ENCODE results near the gene BIRC6.

Gene BIRC6

DNA sequence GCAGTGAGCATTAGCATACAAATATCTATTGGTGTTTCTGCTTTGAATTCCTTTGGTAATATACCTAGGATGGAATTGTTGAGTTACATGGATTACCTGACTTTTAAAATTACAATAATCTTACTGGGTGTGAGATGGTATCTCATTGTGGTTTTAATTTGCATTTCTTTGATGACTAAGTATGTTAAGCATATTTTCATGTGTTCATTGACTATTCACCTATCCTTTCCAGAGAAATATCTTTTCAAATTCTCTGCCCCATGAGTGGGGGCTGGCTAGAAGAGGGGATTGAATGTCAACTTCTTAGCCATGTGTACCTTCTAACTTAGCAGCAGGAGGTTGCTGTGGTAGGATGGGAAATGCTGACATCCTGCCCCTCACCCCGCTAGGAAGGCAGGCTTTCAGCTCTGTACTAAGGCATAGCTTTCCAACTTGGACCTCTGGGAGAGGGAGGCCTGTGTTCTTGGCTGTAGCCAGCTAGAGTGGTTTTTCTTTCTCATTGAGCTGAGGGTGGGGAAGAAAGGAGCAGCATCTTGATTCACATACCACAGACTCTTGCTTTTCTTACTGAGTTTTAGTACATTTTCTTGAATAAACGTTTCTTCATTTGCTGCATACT is 207.7 kb downstream of the BIRC6 start:
- Histone ChIP-seq H3K4me3 (ENCODE audit: insufficient read depth, low read depth, low read length) (no peak overlapping the region), H3K27me3 (ENCODE audit: control insufficient read depth, insufficient read depth, low read length, poor library complexity, severe bottlenecking) (no peaks in the 10 kb centered on the region), H3K9me3 (ENCODE audit: control insufficient read depth, low read length) (no peaks in the 10 kb centered on the region), H3K27ac (ENCODE audit: insufficient read depth, low read depth, low read length, poor library complexity, severe bottlenecking) (no peak overlapping the region), H3K4me1 (ENCODE audit: control insufficient read depth, insufficient read depth, low read length) (no peaks in the 10 kb centered on the region), H3K36me3 (ENCODE audit: control insufficient read depth, insufficient read depth, low read length) (peaks cover 6% of the 10 kb centered on the region)
- WGBS, 2 experiments = 62 to 64% methylated on average over 1 to 2 of the region's 2 CpGs

DNA sequence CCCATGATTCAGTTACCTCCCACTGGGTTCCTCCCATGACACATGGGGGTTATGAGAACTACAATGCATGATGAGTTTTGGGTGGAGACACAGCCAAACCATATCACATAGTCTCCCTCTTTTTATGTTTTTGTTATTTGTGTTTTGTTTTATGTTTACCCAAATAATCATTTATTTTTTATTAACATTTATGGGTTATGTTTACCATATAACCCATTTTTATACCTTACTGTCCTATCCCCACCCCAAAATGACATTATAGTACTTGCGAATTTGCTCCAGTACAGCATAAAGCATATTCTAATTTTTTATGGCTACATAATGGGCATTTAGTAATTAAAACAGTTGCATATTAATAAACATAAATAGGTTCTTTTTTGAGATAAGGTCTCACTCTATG is 209.1 kb downstream of the BIRC6 start:
- no peaks in the 10 kb centered on the region for H3K9me3 ChIP-seq (ENCODE audit: control insufficient read depth, low read length)
- no peak overlapping the region for H3K27ac ChIP-seq (ENCODE audit: insufficient read depth, low read depth, low read length, poor library complexity, severe bottlenecking)
- no peaks in the 10 kb centered on the region for H3K4me1 ChIP-seq (ENCODE audit: control insufficient read depth, insufficient read depth, low read length)
- no peaks in the 10 kb centered on the region for H3K27me3 ChIP-seq (ENCODE audit: control insufficient read depth, insufficient read depth, low read length, poor library complexity, severe bottlenecking)
- no peak overlapping the region for H3K4me3 ChIP-seq (ENCODE audit: insufficient read depth, low read depth, low read length)
- H3K36me3 ChIP-seq (ENCODE audit: control insufficient read depth, insufficient read depth, low read length) = peaks cover 6% of the 10 kb centered on the region
- 90% methylated on average over 1 of the region's 1 CpG; no CpG with 5 or more reads in 1 of the 2 experiments for WGBS, 2 experiments

DNA sequence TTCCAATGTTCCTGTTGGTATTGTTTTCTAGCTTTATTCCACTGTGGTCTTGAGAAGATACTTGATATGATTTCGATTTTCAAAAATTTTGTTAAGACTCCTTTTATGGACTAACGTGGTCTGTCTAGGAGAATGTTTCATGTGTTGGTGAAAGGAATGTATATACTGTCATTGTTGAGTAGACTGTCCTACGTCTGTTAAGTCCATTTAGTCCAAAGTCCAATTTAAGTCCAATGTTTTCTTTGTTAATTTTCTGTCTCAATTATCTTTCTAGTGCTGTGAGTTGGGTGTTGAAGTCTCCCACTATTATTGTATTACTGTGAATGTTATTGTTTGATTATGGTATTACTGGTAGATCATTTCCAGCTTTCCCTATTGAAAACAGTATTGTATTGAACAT is 215.2 kb downstream of the BIRC6 start:
- Histone ChIP-seq H3K4me1 (ENCODE audit: control insufficient read depth, insufficient read depth, low read length) (no peaks in the 10 kb centered on the region), H3K27ac (ENCODE audit: insufficient read depth, low read depth, low read length, poor library complexity, severe bottlenecking) (no peak overlapping the region), H3K36me3 (ENCODE audit: control insufficient read depth, insufficient read depth, low read length) (peaks cover 6% of the 10 kb centered on the region), H3K9me3 (ENCODE audit: control insufficient read depth, low read length) (no peaks in the 10 kb centered on the region), H3K4me3 (ENCODE audit: insufficient read depth, low read depth, low read length) (no peak overlapping the region), H3K27me3 (ENCODE audit: control insufficient read depth, insufficient read depth, low read length, poor library complexity, severe bottlenecking) (no peaks in the 10 kb centered on the region)
- WGBS, 2 experiments = 100% methylated on average over 3 of the region's 3 CpGs

DNA sequence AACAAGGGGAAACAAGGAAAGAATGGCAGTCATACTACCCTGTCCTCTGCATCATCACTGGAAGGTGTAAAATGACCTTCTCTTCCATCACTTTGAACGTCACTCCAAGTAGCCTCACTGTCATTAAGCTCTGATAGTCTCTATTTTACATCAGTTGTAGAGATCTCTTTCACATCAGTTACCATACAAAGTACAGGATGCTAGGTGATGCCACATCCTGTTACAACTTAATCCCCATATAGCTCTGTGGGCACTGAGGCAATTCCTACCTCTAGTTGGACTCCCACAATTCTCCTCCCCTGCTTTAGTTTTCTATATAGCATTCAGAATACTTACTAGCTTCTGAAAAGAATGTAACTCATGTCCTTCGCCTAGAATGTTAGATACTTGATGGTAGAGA is 215.9 kb downstream of the BIRC6 start:
- Histone ChIP-seq H3K27ac (ENCODE audit: insufficient read depth, low read depth, low read length, poor library complexity, severe bottlenecking) (no peak overlapping the region), H3K4me1 (ENCODE audit: control insufficient read depth, insufficient read depth, low read length) (no peaks in the 10 kb centered on the region), H3K4me3 (ENCODE audit: insufficient read depth, low read depth, low read length) (no peak overlapping the region), H3K36me3 (ENCODE audit: control insufficient read depth, insufficient read depth, low read length) (peaks cover 6% of the 10 kb centered on the region), H3K9me3 (ENCODE audit: control insufficient read depth, low read length) (no peaks in the 10 kb centered on the region), H3K27me3 (ENCODE audit: control insufficient read depth, insufficient read depth, low read length, poor library complexity, severe bottlenecking) (no peaks in the 10 kb centered on the region)
- 96% methylated on average over 2 of the region's 2 CpGs for WGBS, 2 experiments

DNA sequence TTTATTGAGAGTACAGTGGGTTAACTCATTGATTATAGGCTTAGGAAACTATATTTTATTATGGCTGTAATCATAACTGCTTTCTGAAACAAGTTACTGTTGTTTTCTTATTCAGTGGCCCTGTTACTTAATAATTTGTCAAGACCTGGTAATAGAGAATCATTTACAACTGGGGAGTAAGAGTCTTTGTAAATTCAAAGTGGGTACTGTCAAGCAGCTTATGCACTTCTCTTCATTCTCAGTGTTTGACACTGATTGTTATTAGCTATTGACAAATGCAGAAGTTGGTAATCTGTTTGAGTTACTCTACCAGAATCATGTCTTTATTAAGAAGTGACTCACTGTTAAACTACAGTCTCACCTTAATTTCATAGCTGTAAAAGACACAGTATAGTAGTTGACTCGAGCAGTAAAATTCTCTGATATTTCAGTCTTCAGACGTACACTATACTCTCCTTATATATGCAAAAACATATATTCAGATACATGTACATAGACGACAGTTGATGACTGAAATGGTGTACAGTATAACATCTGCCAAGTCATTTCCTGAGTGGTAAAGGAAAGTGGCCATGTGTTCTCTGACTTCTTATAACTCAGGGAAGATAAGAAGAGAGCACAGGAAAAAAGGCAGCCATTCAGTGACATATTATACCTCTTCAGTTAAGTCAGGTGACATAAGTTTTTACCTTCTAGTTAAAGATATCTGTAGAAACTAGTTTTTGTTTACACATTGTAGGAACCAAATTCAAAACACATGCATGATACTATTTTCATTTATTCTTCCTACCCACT is 235.0 kb downstream of the BIRC6 start:
- Histone ChIP-seq H3K4me1 (ENCODE audit: control insufficient read depth, insufficient read depth, low read length) (no peaks in the 10 kb centered on the region), H3K36me3 (ENCODE audit: control insufficient read depth, insufficient read depth, low read length) (no peaks in the 10 kb centered on the region), H3K27me3 (ENCODE audit: control insufficient read depth, insufficient read depth, low read length, poor library complexity, severe bottlenecking) (no peaks in the 10 kb centered on the region), H3K4me3 (ENCODE audit: insufficient read depth, low read depth, low read length) (no peak overlapping the region), H3K9me3 (ENCODE audit: control insufficient read depth, low read length) (no peaks in the 10 kb centered on the region), H3K27ac (ENCODE audit: insufficient read depth, low read depth, low read length, poor library complexity, severe bottlenecking) (no peak overlapping the region)
- WGBS, 2 experiments = 90 to 97% methylated on average over 3 of the region's 3 CpGs

DNA sequence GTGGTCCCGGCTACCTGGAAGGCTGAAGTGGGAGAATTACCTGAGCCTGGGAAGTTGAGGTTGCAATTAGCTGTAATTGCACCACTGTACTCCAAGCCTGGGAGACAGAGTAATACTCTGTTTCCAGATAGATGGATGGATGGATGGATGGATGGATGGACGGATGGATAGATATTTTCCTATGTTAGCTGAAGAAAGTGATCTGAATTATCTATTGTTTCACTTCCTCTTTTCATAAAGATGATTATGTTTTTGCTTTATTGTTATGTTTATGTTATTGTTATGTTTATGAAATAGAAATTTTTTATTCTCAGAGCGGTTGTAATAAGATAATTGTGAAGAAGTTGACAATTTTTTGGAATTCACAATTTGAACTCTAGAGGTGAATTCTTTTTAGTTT is 237.8 kb downstream of the BIRC6 start:
- 80 to 84% methylated on average over 3 of the region's 3 CpGs for WGBS, 2 experiments
- Histone ChIP-seq H3K27me3 (ENCODE audit: control insufficient read depth, insufficient read depth, low read length, poor library complexity, severe bottlenecking) (no peaks in the 10 kb centered on the region), H3K36me3 (ENCODE audit: control insufficient read depth, insufficient read depth, low read length) (no peaks in the 10 kb centered on the region), H3K27ac (ENCODE audit: insufficient read depth, low read depth, low read length, poor library complexity, severe bottlenecking) (no peak overlapping the region), H3K4me3 (ENCODE audit: insufficient read depth, low read depth, low read length) (no peak overlapping the region), H3K9me3 (ENCODE audit: control insufficient read depth, low read length) (no peaks in the 10 kb centered on the region), H3K4me1 (ENCODE audit: control insufficient read depth, insufficient read depth, low read length) (no peaks in the 10 kb centered on the region)

DNA sequence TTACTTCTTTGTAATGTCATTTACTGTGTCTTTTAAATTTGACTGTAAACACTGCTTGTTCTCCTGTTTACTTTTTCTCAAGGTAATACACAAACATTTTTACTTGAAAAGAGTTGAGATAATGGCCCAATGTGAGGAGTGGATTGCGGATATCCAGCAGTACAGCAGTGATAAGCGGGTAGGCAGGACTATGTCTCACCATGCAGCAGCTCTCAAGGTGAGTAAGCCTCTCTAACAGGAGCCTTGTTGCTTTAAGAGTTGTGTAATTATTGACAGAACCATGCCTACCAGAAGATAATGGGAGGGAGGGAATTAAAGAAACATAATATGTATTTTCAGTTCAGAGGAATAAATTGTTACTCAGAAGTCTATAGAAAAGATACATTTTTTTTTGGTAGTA is 254.5 kb downstream of the BIRC6 start:
- no peak overlapping the region for H3K4me3 ChIP-seq (ENCODE audit: insufficient read depth, low read depth, low read length)
- H3K27me3 ChIP-seq (ENCODE audit: control insufficient read depth, insufficient read depth, low read length, poor library complexity, severe bottlenecking) = no peaks in the 10 kb centered on the region
- peaks cover 6% of the 10 kb centered on the region for H3K36me3 ChIP-seq (ENCODE audit: control insufficient read depth, insufficient read depth, low read length)

DNA sequence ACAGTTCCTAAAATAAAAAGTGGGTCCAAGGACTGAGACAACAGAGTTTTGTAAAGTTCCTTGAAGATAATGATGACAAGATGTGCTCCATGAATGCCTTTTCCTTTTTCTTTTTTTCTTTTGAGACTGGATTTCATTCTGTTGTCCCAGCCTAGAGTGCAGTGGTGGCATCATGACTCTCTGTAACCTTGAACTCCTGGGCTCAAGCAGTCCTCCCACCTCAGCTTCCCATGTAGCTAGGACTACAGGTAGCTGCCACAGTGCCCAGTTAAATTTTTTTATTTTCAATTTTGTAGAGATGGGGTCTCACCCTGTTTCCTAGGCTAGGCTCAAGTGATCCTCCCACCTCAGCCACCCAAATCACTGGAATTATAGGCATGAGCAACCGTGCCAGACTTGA is 254.9 kb downstream of the BIRC6 start:
- no peak overlapping the region for H3K27ac ChIP-seq (ENCODE audit: insufficient read depth, low read depth, low read length, poor library complexity, severe bottlenecking)
- WGBS, 2 experiments = 74 to 80% methylated on average over 1 of the region's 1 CpG
- peaks cover 6% of the 10 kb centered on the region for H3K36me3 ChIP-seq (ENCODE audit: control insufficient read depth, insufficient read depth, low read length)
- no peaks in the 10 kb centered on the region for H3K4me1 ChIP-seq (ENCODE audit: control insufficient read depth, insufficient read depth, low read length)
- no peaks in the 10 kb centered on the region for H3K9me3 ChIP-seq (ENCODE audit: control insufficient read depth, low read length)
- no peak overlapping the region for H3K4me3 ChIP-seq (ENCODE audit: insufficient read depth, low read depth, low read length)
- no peaks in the 10 kb centered on the region for H3K27me3 ChIP-seq (ENCODE audit: control insufficient read depth, insufficient read depth, low read length, poor library complexity, severe bottlenecking)

More for the DNA sequence above, 254.5 kb downstream of the BIRC6 start:
- Histone ChIP-seq H3K9me3 (ENCODE audit: control insufficient read depth, low read length) (no peaks in the 10 kb centered on the region), H3K27ac (ENCODE audit: insufficient read depth, low read depth, low read length, poor library complexity, severe bottlenecking) (no peak overlapping the region), H3K4me1 (ENCODE audit: control insufficient read depth, insufficient read depth, low read length) (no peaks in the 10 kb centered on the region)
- 95 to 98% methylated on average over 2 of the region's 2 CpGs for WGBS, 2 experiments

DNA sequence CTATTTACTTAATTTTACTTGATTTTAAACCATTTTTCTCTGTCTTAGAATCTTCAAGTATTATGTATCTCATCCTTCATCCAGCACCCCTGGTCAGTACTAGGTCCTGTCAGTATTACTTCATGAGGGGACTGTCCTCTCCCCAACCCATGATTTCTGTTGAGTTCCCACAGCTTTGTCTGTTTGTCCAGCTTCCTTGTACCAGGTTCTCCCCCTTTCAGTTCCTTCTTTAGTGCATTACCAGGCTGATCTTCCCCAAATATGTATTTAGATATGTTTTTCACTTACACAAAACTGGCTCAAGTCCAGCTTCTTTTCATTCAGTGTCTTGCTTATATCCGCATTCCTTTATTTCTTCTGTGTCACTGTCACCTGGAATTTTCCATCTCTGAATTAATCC is 257.3 kb downstream of the BIRC6 start:
- Histone ChIP-seq H3K4me1 (ENCODE audit: control insufficient read depth, insufficient read depth, low read length) (no peaks in the 10 kb centered on the region), H3K4me3 (ENCODE audit: insufficient read depth, low read depth, low read length) (no peak overlapping the region), H3K36me3 (ENCODE audit: control insufficient read depth, insufficient read depth, low read length) (no peaks in the 10 kb centered on the region), H3K9me3 (ENCODE audit: control insufficient read depth, low read length) (no peaks in the 10 kb centered on the region), H3K27me3 (ENCODE audit: control insufficient read depth, insufficient read depth, low read length, poor library complexity, severe bottlenecking) (no peaks in the 10 kb centered on the region), H3K27ac (ENCODE audit: insufficient read depth, low read depth, low read length, poor library complexity, severe bottlenecking) (no peak overlapping the region)
- 97 to 100% methylated on average over 1 of the region's 1 CpG for WGBS, 2 experiments

DNA sequence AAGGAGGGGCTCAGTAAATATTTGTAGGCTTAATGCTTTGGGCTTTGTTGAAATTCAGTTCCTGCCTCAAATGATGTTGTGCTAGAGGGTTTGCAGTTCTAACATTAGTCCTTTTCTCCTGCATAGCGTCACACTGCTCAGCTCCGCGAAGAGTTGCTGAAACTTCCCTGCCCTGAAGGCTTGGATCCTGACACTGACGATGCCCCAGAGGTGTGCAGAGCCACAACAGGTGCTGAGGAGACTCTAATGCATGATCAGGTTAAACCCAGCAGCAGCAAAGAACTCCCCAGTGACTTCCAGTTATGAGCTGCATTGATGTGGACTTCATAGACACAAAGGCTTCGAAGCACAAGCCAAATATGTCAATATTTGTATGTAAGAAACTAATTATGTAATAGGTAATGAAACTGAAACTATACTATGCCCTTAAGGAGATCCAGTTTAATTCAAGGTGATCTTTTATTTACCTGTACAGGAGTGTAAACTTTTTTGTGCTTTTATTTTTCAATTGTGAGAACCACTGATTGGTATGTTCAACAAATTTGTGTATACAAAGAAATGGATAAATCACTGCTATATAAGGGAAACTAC is 260.9 kb downstream of the BIRC6 start:
- H3K4me3 ChIP-seq (ENCODE audit: insufficient read depth, low read depth, low read length) = no peak overlapping the region
- 94 to 98% methylated on average over 4 to 5 of the region's 5 CpGs for WGBS, 2 experiments
- no peaks in the 10 kb centered on the region for H3K27me3 ChIP-seq (ENCODE audit: control insufficient read depth, insufficient read depth, low read length, poor library complexity, severe bottlenecking)
- no peaks in the 10 kb centered on the region for H3K9me3 ChIP-seq (ENCODE audit: control insufficient read depth, low read length)
- no peak overlapping the region for H3K27ac ChIP-seq (ENCODE audit: insufficient read depth, low read depth, low read length, poor library complexity, severe bottlenecking)
- H3K4me1 ChIP-seq (ENCODE audit: control insufficient read depth, insufficient read depth, low read length) = no peaks in the 10 kb centered on the region
- no peaks in the 10 kb centered on the region for H3K36me3 ChIP-seq (ENCODE audit: control insufficient read depth, insufficient read depth, low read length)

Data from ectodermal cell (in vitro differentiated cells).